ENCODE data around the gene CFAP68. TPM values are rescaled to one million over a fixed set of nuclear protein-coding genes. Genes with fewer than 3 reads are reported as not detected.

Gene CFAP68
- total RNA-seq, 2 experiments from 2014 or later: 18.7 to 21.0 TPM

GRCh38 chr11:111835665-111836064 lies 43.7 kb upstream of the CFAP68 start:
- Mint-ChIP-seq H3K9me3 (no peaks in the 10 kb centered on the region), H3K4me3 (no peak overlapping the region), H3K27ac (no peak overlapping the region), H3K27me3 (no peaks in the 10 kb centered on the region), H3K36me3 (ENCODE audit: low read depth) (peaks cover 87% of the 10 kb centered on the region), H3K4me1 (ENCODE audit: low read depth) (no peaks in the 10 kb centered on the region)
- ATAC-seq (ENCODE audit: poor library complexity) (no peak), DNase-seq (no peak)
- POLR2A ChIA-PET: no interaction called here
- TF ChIP-seq CTCF (IDR thresholded peaks at IDR 0.05): no peak
- intact Hi-C loops (cut with DNase I, micrococcal nuclease): no loop called here
- H3K4me1 ChIP-seq (ENCODE audit: insufficient read depth, low read length): no peaks in the 10 kb centered on the region
- peaks cover 67% of the 10 kb centered on the region for H3K36me3 ChIP-seq (ENCODE audit: insufficient read depth, low read length)
- CTCF ChIA-PET: no interaction called here
- no peak overlapping the region for H3K4me3 ChIP-seq (ENCODE audit: low read length)
- no peak overlapping the region for H3K27ac ChIP-seq (ENCODE audit: low read depth in 1 of 2, low read length in 2 of 2)
- no peaks in the 10 kb centered on the region for H3K27me3 ChIP-seq (ENCODE audit: control insufficient read depth in 1 of 2, insufficient read depth in 2 of 2, low read length in 2 of 2)
- H3K9me3 ChIP-seq (ENCODE audit: control insufficient read depth in 1 of 2, insufficient read depth in 1 of 2, low read length in 2 of 2): no peaks in the 10 kb centered on the region

DNA sequence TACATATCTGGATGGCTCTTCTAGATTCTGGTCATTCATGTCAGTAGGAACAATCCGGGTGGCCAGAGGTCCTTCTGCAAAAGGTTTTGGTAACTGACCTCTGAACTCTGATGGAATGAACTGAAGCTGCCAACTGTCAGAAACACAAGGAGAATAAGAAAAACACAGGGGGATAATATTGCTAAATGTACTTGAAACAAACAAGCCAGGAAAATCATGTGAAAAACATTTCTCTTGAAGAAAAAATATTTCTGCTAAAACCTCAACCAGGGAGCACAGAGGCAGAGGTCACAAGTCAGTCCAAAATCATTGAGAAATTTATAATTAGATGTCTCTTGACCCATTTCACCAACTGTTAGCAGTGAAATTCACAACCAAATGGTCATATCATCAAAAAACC lies 43.2 kb upstream of the CFAP68 start:
- peaks cover 66% of the 10 kb centered on the region for H3K36me3 ChIP-seq (ENCODE audit: insufficient read depth, low read length)
- POLR2A ChIA-PET: no interaction called here
- Mint-ChIP-seq H3K4me1 (ENCODE audit: low read depth) (peaks cover under 1% of the 10 kb centered on the region), H3K27me3 (no peaks in the 10 kb centered on the region), H3K36me3 (ENCODE audit: low read depth) (peaks cover 89% of the 10 kb centered on the region), H3K9me3 (no peaks in the 10 kb centered on the region), H3K27ac (no peak overlapping the region), H3K4me3 (no peak overlapping the region)
- intact Hi-C loops (cut with DNase I, micrococcal nuclease): no loop called here
- DNase-seq (no peak), ATAC-seq (ENCODE audit: poor library complexity) (no peak)
- H3K9me3 ChIP-seq (ENCODE audit: control insufficient read depth in 1 of 2, insufficient read depth in 1 of 2, low read length in 2 of 2): no peaks in the 10 kb centered on the region
- H3K4me1 ChIP-seq (ENCODE audit: insufficient read depth, low read length): no peaks in the 10 kb centered on the region
- TF ChIP-seq CTCF (IDR thresholded peaks at IDR 0.05): no peak
- no peaks in the 10 kb centered on the region for H3K27me3 ChIP-seq (ENCODE audit: control insufficient read depth in 1 of 2, insufficient read depth in 2 of 2, low read length in 2 of 2)
- CTCF ChIA-PET: no interaction called here
- no peak overlapping the region for H3K4me3 ChIP-seq (ENCODE audit: low read length)
- no peak overlapping the region for H3K27ac ChIP-seq (ENCODE audit: low read depth in 1 of 2, low read length in 2 of 2)

GRCh38 chr11:111836721-111837120 lies 42.6 kb upstream of the CFAP68 start:
- no peak for TF ChIP-seq CTCF (IDR thresholded peaks at IDR 0.05)
- CTCF ChIA-PET: interaction anchor here (1.0 kb wide), 1 partner anchor 59 kb away, joined by 3 read pairs; no protein-coding TSS in a partner anchor

More at GRCh38 chr11:111836721-111837120, 42.6 kb upstream of the CFAP68 start:
- DNase-seq: no peak
- Histone ChIP-seq H3K36me3 (ENCODE audit: insufficient read depth, low read length) (peaks cover 61% of the 10 kb centered on the region), H3K27ac (ENCODE audit: low read depth in 1 of 2, low read length in 2 of 2) (no peak overlapping the region), H3K27me3 (ENCODE audit: control insufficient read depth in 1 of 2, insufficient read depth in 2 of 2, low read length in 2 of 2) (no peaks in the 10 kb centered on the region), H3K9me3 (ENCODE audit: control insufficient read depth in 1 of 2, insufficient read depth in 1 of 2, low read length in 2 of 2) (no peaks in the 10 kb centered on the region), H3K4me1 (ENCODE audit: insufficient read depth, low read length) (no peaks in the 10 kb centered on the region), H3K4me3 (ENCODE audit: low read length) (no peak overlapping the region)
- H3K27ac Mint-ChIP-seq: no peak overlapping the region
- POLR2A ChIA-PET: no interaction called here
- no peaks in the 10 kb centered on the region for H3K9me3 Mint-ChIP-seq
- H3K4me3 Mint-ChIP-seq: no peak overlapping the region
- peaks cover 5% of the 10 kb centered on the region for H3K4me1 Mint-ChIP-seq (ENCODE audit: low read depth)
- intact Hi-C loops (cut with DNase I, micrococcal nuclease): no loop called here
- H3K27me3 Mint-ChIP-seq: no peaks in the 10 kb centered on the region
- peaks cover 89% of the 10 kb centered on the region for H3K36me3 Mint-ChIP-seq (ENCODE audit: low read depth)
- no peak for ATAC-seq (ENCODE audit: poor library complexity)
